ENCODE results near the gene PLEKHA8.

Gene PLEKHA8

GRCh38 chr7:30041526-30042269 lies 13.5 kb downstream of the PLEKHA8 start:
- no peak for TF ChIP-seq NFIC (IDR thresholded peaks at IDR 0.05)
- TF ChIP-seq TAF1 (IDR thresholded peaks at IDR 0.05; ENCODE audit: low read depth), result no peak
- no peak for TF ChIP-seq TEAD4 (IDR thresholded peaks at IDR 0.05)
- TF ChIP-seq TCF12 (IDR thresholded peaks at IDR 0.05; ENCODE audit: low read depth), result no peak
- TF ChIP-seq CREB1 (IDR thresholded peaks at IDR 0.05; ENCODE audit: low read depth), result no peak
- no peak for TF ChIP-seq USF1 (IDR thresholded peaks at IDR 0.05)

GRCh38 chr7:30046127-30046770 lies 18.0 kb downstream of the PLEKHA8 start:
- TF ChIP-seq TAF1 (IDR thresholded peaks at IDR 0.05; ENCODE audit: low read depth) (no peak), ZBTB7A (IDR thresholded peaks at IDR 0.05; ENCODE audit: low read depth) (no peak), REST (IDR thresholded peaks at IDR 0.05; ENCODE audit: low read depth) (no peak), NFIC (IDR thresholded peaks at IDR 0.05) (no peak), FOXM1 (IDR thresholded peaks at IDR 0.05; ENCODE audit: borderline replicate concordance, low read depth) (no peak), EP300 (IDR thresholded peaks at IDR 0.05; ENCODE audit: borderline replicate concordance) (no peak), RAD21 (IDR thresholded peaks at IDR 0.05; ENCODE audit: low read depth) (no peak), CREB1 (IDR thresholded peaks at IDR 0.05; ENCODE audit: low read depth) (no peak), CEBPB (IDR thresholded peaks at IDR 0.05) (no peak), YY1 (IDR thresholded peaks at IDR 0.05; ENCODE audit: low read depth) (no peak)

- TF ChIP-seq NFIC (IDR thresholded peaks at IDR 0.05) (no peak), YY1 (IDR thresholded peaks at IDR 0.05; ENCODE audit: low read depth) (no peak), TCF12 (IDR thresholded peaks at IDR 0.05; ENCODE audit: low read depth) (no peak), REST (IDR thresholded peaks at IDR 0.05; ENCODE audit: low read depth) (no peak), EP300 (IDR thresholded peaks at IDR 0.05; ENCODE audit: borderline replicate concordance) (no peak), ZBTB7A (IDR thresholded peaks at IDR 0.05; ENCODE audit: low read depth) (no peak), TEAD4 (IDR thresholded peaks at IDR 0.05) (no peak), TAF1 (IDR thresholded peaks at IDR 0.05; ENCODE audit: low read depth) (no peak), CREB1 (IDR thresholded peaks at IDR 0.05; ENCODE audit: low read depth) (no peak), EGR1 (IDR thresholded peaks at IDR 0.05) (no peak), USF1 (IDR thresholded peaks at IDR 0.05) (no peak)
Measured at GRCh38 chr7:30047124-30047523, 18.9 kb downstream of the PLEKHA8 start.

- TF ChIP-seq FOXM1 (IDR thresholded peaks at IDR 0.05; ENCODE audit: borderline replicate concordance, low read depth) (no peak), REST (IDR thresholded peaks at IDR 0.05; ENCODE audit: low read depth) (no peak), USF1 (IDR thresholded peaks at IDR 0.05) (no peak), MAX (IDR thresholded peaks at IDR 0.05) (no peak), TEAD4 (IDR thresholded peaks at IDR 0.05) (no peak), NFIC (IDR thresholded peaks at IDR 0.05) (no peak)
Measured at GRCh38 chr7:30048582-30048981, 20.4 kb downstream of the PLEKHA8 start.

All from Ishikawa (cell line).